Central memory CD4-positive, alpha-beta T cell (primary cell): ENCODE data around the gene SLC35G2.
"Not testable (repeated sequence)": the region's sequence is repeated elsewhere in the genome, so short reads cannot be mapped to it uniquely, and the experiment has no call there.

ENCODE experiments used
- DNase-seq: peaks from one replicate; pipeline ENCODE4 v3.0.0; 2022

The SLC35G2 gene

DNA sequence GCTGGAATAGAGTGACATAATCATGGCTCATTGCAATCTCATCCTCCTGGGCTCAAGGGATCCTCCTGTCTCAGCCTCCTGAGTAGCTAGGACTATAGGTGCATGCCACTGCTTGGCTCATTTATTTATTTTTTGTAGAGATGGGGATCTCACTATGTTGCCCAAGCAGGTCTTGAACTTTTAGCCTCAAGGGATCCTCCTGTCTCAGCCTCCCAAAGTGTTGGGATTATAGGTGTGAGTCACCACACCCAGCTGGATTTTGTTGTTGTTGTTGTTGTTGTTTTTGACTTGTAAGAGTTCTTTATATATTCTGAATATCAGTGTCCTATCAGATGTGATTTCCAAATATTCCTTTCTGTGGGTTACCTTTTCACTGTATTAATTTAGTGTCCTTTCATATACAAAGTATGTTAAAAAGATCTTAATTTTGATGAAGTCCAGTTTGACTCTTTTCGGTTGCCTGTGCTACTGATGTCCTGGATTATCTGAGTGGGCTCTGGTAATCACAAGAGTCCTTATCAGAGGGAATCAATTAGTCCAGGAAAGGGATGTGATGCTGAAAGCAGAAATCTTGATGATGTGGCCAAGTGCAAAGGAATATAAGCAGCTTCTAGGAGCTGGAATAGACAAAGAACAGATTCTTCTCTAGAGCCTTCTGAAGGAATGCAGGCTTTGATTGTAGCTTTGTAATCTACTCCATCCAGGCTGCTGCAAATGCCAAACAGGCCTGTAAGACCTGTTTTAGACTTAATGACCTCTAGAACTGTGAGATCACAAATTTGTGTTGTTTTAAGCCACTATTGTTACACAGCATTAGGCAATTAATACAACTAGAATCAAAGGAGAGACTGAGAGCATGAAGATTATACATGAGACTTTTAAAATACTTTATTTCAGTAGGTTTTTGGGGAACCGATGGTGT lies 73.3 kb downstream of the SLC35G2 start:
- DNase-seq: no peak

- DNase-seq: no peak
Observed at GRCh38 chr3:136893848-136894443, 75.0 kb downstream of the SLC35G2 start.

DNA sequence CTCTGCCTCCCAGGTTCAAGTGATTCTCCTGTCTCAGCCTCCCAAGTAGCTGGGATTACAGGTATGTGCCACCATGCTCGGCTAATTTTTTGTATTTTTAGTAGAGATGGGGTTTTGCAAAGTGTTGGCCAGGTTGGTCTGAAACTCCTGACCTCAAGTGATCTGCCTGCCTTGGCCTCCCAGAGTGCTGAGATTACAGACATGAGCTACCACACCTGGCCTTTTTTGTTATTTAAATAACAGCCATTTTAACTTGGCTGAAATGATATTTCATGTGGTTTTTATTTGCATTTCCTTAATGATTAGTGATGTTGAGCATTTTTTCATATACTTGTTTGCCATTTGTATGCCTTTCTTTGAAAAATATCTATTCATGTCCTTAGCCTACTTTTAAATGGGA lies 78.2 kb downstream of the SLC35G2 start:
- DNase-seq: not testable (repeated sequence)

- no peak for DNase-seq
Observed at GRCh38 chr3:136898549-136898948, 79.6 kb downstream of the SLC35G2 start.

GRCh38 chr3:136898954-136899353 lies 80.0 kb downstream of the SLC35G2 start:
- DNase-seq: no peak

GRCh38 chr3:136899622-136900158 lies 80.8 kb downstream of the SLC35G2 start:
- DNase-seq: no peak

DNA sequence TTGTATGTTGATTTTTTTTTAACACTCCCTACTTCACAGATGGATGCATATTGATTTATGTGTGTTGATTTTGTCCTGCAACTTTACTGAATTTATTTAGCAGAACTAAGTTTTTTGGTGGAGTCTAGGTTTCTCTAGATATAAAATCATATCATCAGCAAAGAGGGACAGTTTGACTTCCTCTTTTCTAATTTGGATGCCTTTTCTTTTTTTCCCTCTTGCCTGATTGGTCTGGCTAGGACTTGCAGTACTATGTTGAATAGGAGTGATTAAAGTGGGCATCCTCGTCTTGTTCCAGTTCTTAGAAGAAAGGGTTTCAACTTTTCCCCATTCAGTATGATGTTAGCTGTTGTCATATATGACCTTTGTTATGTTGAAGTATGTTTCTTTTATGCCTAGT lies 81.8 kb downstream of the SLC35G2 start:
- DNase-seq: not testable (repeated sequence)

- no peak for DNase-seq
Observed at GRCh38 chr3:136901391-136901790, 82.5 kb downstream of the SLC35G2 start.

DNA sequence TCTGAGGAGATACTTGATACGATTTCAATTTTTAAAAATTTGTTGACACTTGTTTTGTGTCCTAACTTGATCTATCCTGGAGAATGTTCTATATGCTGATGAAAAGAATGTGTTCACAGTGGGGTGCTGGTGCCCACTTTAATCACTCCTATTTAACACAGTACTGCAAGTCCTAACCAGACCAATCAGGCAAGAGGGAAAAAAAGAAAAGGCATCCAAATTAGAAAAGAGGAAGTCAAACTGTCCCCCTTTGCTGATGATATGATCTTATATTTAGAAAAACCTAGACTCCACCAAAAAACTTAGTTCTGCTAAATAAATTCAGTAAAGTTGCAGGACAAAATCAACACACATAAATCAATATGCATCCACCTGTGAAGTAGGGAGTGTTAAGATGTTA lies 83.6 kb downstream of the SLC35G2 start:
- DNase-seq: not testable (repeated sequence)

DNA sequence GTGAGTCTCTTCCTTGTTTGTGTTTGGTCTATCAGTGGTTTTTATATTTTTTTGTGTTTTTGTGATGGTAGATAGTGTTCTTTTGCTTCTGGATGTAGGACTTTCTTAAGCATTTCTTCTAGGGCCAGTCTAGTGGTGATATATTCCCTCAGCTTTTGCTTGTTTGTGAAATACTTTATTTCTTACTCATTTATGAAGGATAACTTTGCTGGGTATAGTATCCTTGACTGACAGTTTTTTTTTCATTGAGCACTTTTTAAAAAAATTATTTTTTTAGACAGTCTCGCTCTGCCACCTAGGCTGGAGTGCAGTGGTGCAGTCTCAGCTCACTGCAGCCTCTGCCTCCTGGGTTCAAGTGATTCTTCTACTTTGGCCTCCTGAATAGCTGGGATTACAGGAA lies 85.0 kb downstream of the SLC35G2 start:
- DNase-seq: no peak

DNA sequence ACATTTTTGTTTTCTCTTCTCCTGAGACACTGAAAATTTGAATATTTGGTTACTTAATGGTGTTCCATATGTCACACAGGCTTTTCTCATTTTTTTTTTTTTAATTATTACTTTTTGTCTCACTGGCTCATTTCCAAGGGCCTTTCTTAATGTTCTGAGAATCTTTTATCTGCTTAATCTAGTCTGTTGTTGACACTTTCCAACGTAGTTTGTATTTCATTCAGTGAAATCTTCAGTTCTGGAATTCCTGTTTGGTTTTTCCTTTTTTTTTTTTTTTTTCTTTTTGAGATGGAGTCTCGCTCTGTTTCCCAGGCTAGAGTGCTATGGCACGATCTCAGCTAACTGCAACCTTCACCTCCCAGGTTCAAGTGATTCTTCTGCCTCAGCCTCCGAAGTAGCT lies 85.8 kb downstream of the SLC35G2 start:
- DNase-seq: no peak
